Panc1 (cell line): Measurements from ENCODE around the gene MPRIP. TPM values are rescaled to one million over a fixed set of nuclear protein-coding genes. Genes with fewer than 3 reads are reported as not detected.
A peak's percentile ranks its signal among the peaks of the same experiment; 100 is the strongest.

Source experiments
- ATAC-seq: fragments of 200-7000 bp; cut with Tn5 transposase; 2 replicates; pipeline ENCODE4 v1.9.1; 2020; ENCODE audit warnings: mild to moderate bottlenecking, moderate library complexity
- BruUV-seq: library from RNA; stranded (reverse); fragments of 400-500 nt; replicated peaks from 2 replicates; lab custom pipeline; 2021; lab: Mats Ljungman, UMichigan
- CTCF ChIA-PET: fragments of 300-600 bp; sonication (Branson Sonifier 250); formaldehyde crosslinking; loops from one replicate; lab custom pipeline; 2022; ENCODE audit warnings: antibody characterized with exemption; lab: Charles Lee
- POLR2A ChIA-PET: fragments of 300-600 bp; sonication (Branson Sonifier 250); formaldehyde crosslinking; loops from one replicate; lab custom pipeline; 2022; ENCODE audit warnings: antibody characterized with exemption; lab: Charles Lee
- DNase-seq: peaks from one replicate; pipeline ENCODE4 v3.0.0-alpha.2; 2010; ENCODE audit warnings: low read depth, low spot score
- H3K27ac ChIP-seq: 2 replicates; pipeline ENCODE4 v1.5.1; 2011; ENCODE audit warnings: mild to moderate bottlenecking, low read length, inconsistent platforms
- H3K27me3 ChIP-seq: fragments of 200-500 bp; sonication (Bioruptor generic); 2 replicates; pipeline ENCODE4 v1.6.0; 2014; ENCODE audit warnings: low read length, inconsistent platforms; ENCODE audit not compliant: control insufficient read depth, insufficient read depth
- H3K36me3 ChIP-seq: fragments of 200-500 bp; sonication (Bioruptor generic); 2 replicates; pipeline ENCODE4 v1.5.1; 2014; ENCODE audit warnings: inconsistent platforms, mild to moderate bottlenecking, low read length, moderate library complexity; ENCODE audit not compliant: control insufficient read depth, insufficient read depth
- H3K4me1 ChIP-seq: 2 replicates; pipeline ENCODE4 v1.5.1; 2011; ENCODE audit warnings: inconsistent platforms, mild to moderate bottlenecking, low read length, moderate library complexity; ENCODE audit not compliant: control insufficient read depth, insufficient read depth
- H3K4me3 ChIP-seq, 2 experiments: 2 replicates each; pipeline ENCODE4 v1.5.1; 2011 to 2012; ENCODE audit warnings: low read depth in 2 of 2, low read length in 2 of 2, mild to moderate bottlenecking in 2 of 2, inconsistent platforms in 1 of 2, moderate library complexity in 1 of 2
- H3K9me3 ChIP-seq: fragments of 200-500 bp; sonication (Bioruptor generic); 2 replicates; pipeline ENCODE4 v1.5.1; 2014; ENCODE audit warnings: low read depth, mild to moderate bottlenecking, inconsistent platforms, low read length, moderate library complexity; ENCODE audit not compliant: control insufficient read depth, insufficient read depth
- POLR2AphosphoS5 ChIP-seq: IDR thresholded peaks from 2 replicates; pipeline ENCODE4 v1.6.1; 2012; ENCODE audit warnings: mild to moderate bottlenecking, low read depth, low read length, moderate library complexity
- SIN3A ChIP-seq: IDR thresholded peaks from 2 replicates; pipeline ENCODE4 v1.6.1; 2012; ENCODE audit warnings: low read depth, mild to moderate bottlenecking, low read length, moderate library complexity, borderline replicate concordance; ENCODE audit not compliant: insufficient read depth
- TCF7L2 ChIP-seq: IDR thresholded peaks from 2 replicates; pipeline ENCODE4 v1.6.1; 2011; ENCODE audit warnings: mild to moderate bottlenecking, low read depth, low read length, inconsistent platforms
- in situ Hi-C: cut with HindIII; loops from 2 replicates; pipeline ENCODE4 v1.10.0; 2016; ENCODE audit warnings: low sequenced_read_pairs, low pct_unique_long_range_greater_than_20kb
- intact Hi-C: fragments of 100-400 bp; cut with micrococcal nuclease; formaldehyde crosslinking; loops from one replicate; pipeline ENCODE4 v1.10.0; 2022; ENCODE audit not compliant: unreplicated experiment
- total RNA-seq: library from RNA; stranded (reverse); gene quantifications from one replicate; pipeline ENCODE4 v1.2.1, GENCODE V29; 2021; ENCODE audit not compliant: unreplicated experiment
- TF ChIP-seq, protein P1 (sequence below): fragments of 450-650 bp; IDR thresholded peaks from 2 replicates; pipeline ENCODE4 v1.5.1; 2017; ENCODE audit warnings: mild to moderate bottlenecking
- TF ChIP-seq, protein P2 (sequence below), 2 experiments: IDR thresholded peaks; 2 replicates each; pipeline ENCODE4 v1.6.1; 2011 to 2012; ENCODE audit warnings: low read depth in 2 of 2, control low read depth in 1 of 2, low read length in 1 of 2, mild to moderate bottlenecking in 1 of 2, moderate library complexity in 1 of 2; ENCODE audit not compliant: insufficient read depth in 1 of 2

The MPRIP gene
- total RNA-seq, 1 experiment from 2014 or later, result 155 TPM

DNA sequence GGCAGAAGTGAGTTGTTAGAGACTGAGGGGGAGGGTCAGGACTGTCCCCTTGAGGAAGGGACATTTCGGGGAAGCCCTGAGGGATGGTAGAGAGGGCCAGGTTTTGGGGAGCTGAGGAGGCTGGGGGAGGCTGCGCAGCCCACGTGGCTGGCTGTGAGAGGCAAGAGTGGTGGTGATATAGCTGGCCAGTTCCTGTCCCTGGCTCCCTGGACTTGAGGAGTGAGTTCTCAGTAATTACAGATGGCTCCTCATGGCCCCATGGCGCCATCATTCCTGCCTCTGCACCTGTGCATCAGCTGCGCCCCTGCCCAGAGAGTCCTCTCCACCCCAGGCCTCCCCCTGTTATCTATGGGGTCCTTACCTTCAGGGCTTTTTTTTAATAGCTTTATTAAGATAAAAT, 30.3 kb downstream of the MPRIP start:
- ChIA-PET POLR2A (no interaction called here), CTCF (no interaction called here)

DNA sequence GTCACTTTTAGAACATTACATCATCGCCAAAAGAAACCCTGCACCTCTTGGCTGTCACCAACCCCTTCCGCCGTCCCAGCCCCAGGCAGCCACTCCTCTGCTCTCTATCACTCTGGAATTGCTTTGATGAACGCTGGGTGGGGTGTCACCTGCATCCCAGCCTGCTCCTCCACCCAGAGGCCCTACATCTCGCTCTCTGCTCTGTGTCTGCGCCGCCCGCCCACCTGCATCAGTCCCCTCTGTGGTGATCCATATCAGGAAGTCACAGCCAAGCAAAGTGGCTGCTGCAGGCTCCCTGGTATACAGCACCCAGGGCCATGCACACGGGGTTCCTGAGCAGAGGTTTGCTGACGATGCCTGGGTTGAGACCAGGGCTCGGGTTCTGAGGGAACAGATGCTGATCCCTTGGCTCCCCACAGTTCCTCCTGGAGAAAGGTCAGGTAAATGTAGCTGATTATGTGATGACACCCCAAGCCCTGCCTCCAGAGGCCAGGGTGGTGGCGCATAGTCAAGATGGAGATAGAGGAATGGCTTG, 30.8 kb downstream of the MPRIP start:
- POLR2A ChIA-PET, result no interaction called here
- Histone ChIP-seq H3K27ac (no peak overlapping the region), H3K9me3 (no peaks in the 10 kb centered on the region), H3K4me3 (no peak overlapping the region), H3K4me1 (peaks cover 6% of the 10 kb centered on the region), H3K36me3 (no peaks in the 10 kb centered on the region), H3K27me3 (no peaks in the 10 kb centered on the region)
- no peak for DNase-seq
- BruUV-seq, result no TSS peak
- in situ Hi-C loops (no loop called here), intact Hi-C loops (no loop called here)
- CTCF ChIA-PET, result no interaction called here
- TF ChIP-seq SIN3A (no peak), TCF7L2 (no peak), POLR2AphosphoS5 (no peak)
- TF ChIP-seq, protein P1, sequence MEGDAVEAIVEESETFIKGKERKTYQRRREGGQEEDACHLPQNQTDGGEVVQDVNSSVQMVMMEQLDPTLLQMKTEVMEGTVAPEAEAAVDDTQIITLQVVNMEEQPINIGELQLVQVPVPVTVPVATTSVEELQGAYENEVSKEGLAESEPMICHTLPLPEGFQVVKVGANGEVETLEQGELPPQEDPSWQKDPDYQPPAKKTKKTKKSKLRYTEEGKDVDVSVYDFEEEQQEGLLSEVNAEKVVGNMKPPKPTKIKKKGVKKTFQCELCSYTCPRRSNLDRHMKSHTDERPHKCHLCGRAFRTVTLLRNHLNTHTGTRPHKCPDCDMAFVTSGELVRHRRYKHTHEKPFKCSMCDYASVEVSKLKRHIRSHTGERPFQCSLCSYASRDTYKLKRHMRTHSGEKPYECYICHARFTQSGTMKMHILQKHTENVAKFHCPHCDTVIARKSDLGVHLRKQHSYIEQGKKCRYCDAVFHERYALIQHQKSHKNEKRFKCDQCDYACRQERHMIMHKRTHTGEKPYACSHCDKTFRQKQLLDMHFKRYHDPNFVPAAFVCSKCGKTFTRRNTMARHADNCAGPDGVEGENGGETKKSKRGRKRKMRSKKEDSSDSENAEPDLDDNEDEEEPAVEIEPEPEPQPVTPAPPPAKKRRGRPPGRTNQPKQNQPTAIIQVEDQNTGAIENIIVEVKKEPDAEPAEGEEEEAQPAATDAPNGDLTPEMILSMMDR, result no peak
- TF ChIP-seq, protein P2, sequence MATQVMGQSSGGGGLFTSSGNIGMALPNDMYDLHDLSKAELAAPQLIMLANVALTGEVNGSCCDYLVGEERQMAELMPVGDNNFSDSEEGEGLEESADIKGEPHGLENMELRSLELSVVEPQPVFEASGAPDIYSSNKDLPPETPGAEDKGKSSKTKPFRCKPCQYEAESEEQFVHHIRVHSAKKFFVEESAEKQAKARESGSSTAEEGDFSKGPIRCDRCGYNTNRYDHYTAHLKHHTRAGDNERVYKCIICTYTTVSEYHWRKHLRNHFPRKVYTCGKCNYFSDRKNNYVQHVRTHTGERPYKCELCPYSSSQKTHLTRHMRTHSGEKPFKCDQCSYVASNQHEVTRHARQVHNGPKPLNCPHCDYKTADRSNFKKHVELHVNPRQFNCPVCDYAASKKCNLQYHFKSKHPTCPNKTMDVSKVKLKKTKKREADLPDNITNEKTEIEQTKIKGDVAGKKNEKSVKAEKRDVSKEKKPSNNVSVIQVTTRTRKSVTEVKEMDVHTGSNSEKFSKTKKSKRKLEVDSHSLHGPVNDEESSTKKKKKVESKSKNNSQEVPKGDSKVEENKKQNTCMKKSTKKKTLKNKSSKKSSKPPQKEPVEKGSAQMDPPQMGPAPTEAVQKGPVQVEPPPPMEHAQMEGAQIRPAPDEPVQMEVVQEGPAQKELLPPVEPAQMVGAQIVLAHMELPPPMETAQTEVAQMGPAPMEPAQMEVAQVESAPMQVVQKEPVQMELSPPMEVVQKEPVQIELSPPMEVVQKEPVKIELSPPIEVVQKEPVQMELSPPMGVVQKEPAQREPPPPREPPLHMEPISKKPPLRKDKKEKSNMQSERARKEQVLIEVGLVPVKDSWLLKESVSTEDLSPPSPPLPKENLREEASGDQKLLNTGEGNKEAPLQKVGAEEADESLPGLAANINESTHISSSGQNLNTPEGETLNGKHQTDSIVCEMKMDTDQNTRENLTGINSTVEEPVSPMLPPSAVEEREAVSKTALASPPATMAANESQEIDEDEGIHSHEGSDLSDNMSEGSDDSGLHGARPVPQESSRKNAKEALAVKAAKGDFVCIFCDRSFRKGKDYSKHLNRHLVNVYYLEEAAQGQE (IDR thresholded peaks at IDR 0.05; ENCODE audit: insufficient read depth in 1 of 2, low read depth in 2 of 2, low read length in 1 of 2), result no peak
- 0 out of 2 replicates have a peak, but pooled peaks have one; percentile 13 for ATAC-seq

More for the DNA sequence above, 30.3 kb downstream of the MPRIP start:
- BruUV-seq, result no TSS peak
- no peaks in the 10 kb centered on the region for H3K9me3 ChIP-seq
- DNase-seq (no peak), ATAC-seq (no peak)
- no peak overlapping the region for H3K27ac ChIP-seq
- intact Hi-C loops, result no loop called here
- no peak overlapping the region for H3K4me3 ChIP-seq
- in situ Hi-C loops, result no loop called here
- H3K4me1 ChIP-seq, result peaks cover 6% of the 10 kb centered on the region
- TF ChIP-seq, protein P2 (IDR thresholded peaks at IDR 0.05; ENCODE audit: insufficient read depth in 1 of 2, low read depth in 2 of 2, low read length in 1 of 2), result no peak
- TF ChIP-seq, protein P1, result no peak
- no peak for TF ChIP-seq SIN3A
- TF ChIP-seq TCF7L2, result no peak
- no peaks in the 10 kb centered on the region for H3K36me3 ChIP-seq
- H3K27me3 ChIP-seq, result no peaks in the 10 kb centered on the region
